ENCODE results near the gene PMS1.
"Not testable (repeated sequence)": the region's sequence is repeated elsewhere in the genome, so short reads cannot be mapped to it uniquely, and the experiment has no call there.

PMS1 gene

DNA sequence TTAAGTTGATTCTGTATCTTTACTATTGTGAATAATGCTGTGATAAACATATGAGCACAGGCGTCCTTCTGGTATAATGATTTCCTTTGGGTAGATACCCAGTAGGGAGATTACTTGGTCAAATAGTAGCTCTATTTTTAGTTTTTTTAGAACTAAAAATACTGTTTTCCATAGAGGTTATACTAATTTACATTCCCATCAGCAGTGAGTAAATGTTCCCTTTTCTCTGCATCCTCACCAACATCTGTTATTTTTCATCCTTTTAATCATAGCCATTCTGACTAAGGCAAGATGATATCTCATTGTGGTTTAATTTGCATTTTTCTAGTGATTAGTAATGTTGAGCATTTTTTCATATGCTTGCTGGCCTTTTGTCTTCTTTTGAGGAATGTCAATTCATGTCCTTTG lies 35.1 kb downstream of the PMS1 start:
- no peak for DNase-seq (ENCODE audit: insufficient read length)
- FAIRE-seq, result no peak
- TF ChIP-seq TAF1 (IDR thresholded peaks at IDR 0.05; ENCODE audit: borderline replicate concordance, low read depth, low read length), result no peak
- no peak for TF ChIP-seq POLR2AphosphoS5 (IDR thresholded peaks at IDR 0.05; ENCODE audit: low read depth, low read length)
- no peak for TF ChIP-seq POLR2A (IDR thresholded peaks at IDR 0.05; ENCODE audit: low read depth, low read length)

DNA sequence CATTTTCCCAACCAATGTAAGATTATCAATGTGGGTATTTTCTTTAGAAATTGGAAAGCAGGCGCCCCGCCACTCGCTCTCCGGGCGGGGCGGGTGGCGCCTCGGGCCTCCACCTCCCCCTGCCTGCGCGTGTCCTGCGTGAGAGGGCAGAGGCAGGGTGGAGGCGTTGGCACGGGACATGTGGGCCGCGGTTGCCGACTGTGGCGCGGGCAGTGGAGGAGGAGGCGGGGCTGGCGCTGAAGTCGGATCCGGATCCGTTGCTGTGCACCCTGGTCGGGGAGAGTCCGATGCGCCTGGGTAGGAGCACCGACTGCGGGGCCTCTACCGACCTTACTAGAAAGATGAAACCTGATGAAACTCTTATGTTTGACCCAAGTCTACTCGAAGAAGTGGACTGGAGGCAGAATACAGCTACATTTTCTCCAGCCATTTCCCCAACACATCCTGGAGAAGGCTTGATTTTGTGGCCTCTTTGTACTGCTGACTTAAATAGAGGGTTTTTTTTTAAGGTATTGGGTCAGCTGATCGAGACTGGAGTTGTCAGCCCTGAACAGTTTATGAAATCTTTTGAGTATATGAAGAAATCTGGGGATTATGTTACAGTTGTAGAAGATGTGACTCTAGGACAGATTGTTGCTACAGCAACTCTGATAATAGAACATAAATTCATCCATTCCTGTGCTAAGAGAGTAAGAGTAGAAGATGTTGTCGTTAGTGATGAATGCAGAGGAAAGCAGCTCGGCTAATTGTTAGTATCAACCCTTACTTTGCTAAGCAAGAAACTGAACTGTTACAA lies 37.9 kb downstream of the PMS1 start:
- no peak for TF ChIP-seq POLR2A (IDR thresholded peaks at IDR 0.05; ENCODE audit: low read depth, low read length)
- no peak for TF ChIP-seq POLR2AphosphoS5 (IDR thresholded peaks at IDR 0.05; ENCODE audit: low read depth, low read length)
- no peak for TF ChIP-seq TAF1 (IDR thresholded peaks at IDR 0.05; ENCODE audit: borderline replicate concordance, low read depth, low read length)
- FAIRE-seq, result no peak
- no peak for DNase-seq (ENCODE audit: insufficient read length)

DNA sequence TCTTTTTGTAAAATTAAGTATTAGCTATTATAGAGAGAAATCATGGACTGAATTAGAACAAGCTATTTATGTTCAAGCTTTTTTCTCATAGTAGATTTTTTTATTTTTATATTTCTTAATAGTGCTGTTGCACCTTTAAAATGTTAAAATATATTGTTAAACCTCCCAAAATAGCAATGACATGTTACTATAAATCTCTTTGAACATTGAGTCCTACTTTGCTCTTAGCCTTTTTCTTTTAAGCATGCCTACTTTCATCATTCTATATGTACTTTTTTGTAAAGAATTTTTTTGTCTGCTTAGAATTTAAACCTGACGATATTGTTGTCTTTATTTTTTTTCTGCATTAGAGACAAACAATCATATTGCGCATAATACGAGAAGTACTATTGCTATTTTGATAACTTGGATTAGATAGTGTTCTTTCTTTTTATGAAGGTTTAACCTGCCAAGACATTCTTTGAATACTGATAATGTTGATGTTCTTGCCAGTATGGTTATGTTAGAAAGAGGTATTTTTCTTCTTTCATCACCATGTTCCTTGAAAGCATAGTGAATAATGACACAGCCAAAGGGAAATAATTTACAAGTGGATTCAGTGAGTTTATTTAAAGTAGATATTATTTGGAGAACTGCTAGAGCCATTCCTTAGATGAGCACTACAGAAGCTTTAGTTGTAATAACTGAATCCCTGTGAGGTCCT lies 40.6 kb downstream of the PMS1 start:
- FAIRE-seq, result no peak
- no peak for DNase-seq (ENCODE audit: insufficient read length)
- TF ChIP-seq TAF1 (IDR thresholded peaks at IDR 0.05; ENCODE audit: borderline replicate concordance, low read depth, low read length) (no peak), POLR2AphosphoS5 (IDR thresholded peaks at IDR 0.05; ENCODE audit: low read depth, low read length) (no peak)

DNA sequence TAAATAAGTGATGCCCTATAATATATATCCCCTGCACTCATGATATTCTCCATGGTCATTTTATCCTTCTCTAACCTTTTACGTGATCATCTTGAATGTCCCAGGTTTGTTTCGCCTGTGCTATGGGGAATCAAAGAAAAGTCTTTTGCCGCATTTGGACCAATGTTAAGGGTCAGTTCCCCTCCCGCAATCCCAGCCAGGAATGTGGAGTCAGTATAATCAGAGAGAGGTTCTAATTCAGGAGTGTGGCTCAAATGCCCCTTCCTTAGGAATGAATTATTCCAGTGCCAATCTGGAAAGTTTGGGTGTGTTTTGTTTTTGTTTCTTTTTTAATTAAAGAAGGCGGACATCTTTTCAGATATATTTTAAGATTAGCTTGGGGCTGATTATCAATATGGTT lies 41.8 kb downstream of the PMS1 start:
- no peak for DNase-seq (ENCODE audit: insufficient read length)
- TF ChIP-seq POLR2A (IDR thresholded peaks at IDR 0.05; ENCODE audit: low read depth, low read length) (no peak), TAF1 (IDR thresholded peaks at IDR 0.05; ENCODE audit: borderline replicate concordance, low read depth, low read length) (no peak), POLR2AphosphoS5 (IDR thresholded peaks at IDR 0.05; ENCODE audit: low read depth, low read length) (no peak)
- no peak for FAIRE-seq

DNA sequence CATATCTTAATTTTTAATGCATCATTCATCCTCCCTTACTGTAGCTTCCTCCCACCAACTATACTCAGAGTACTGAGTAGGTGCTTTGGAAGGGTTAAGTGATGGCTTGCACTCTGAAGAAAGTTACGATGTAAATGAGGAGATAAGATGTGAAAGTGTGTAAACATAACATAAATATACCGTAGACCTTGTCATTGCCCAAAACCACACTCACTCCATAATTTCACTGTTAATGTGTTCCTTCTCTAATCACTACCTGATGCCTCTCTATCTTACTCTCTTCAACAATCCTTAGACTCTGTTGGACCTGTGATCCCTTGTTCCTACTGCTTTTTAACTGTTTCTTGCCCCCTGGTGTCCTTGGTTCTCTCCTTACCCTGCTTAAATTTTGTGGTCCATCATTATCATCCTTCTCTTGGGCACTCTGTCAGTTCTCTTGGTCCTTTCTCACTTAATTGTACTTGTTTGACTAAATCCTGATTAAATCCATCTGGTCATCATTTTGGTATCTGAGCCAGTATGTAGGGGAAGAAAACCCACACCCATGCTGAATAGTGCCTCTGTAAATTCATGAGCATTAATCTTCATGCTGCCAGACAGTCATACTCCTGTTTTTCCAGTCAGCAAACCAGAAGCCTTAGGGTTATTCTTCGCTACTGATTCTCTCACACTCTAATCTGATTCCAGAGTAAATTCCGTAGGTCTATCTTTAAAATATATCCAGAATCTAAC lies 45.0 kb downstream of the PMS1 start:
- FAIRE-seq, result no peak
- TF ChIP-seq TAF1 (IDR thresholded peaks at IDR 0.05; ENCODE audit: borderline replicate concordance, low read depth, low read length), result no peak
- TF ChIP-seq POLR2AphosphoS5 (IDR thresholded peaks at IDR 0.05; ENCODE audit: low read depth, low read length), result no peak
- TF ChIP-seq POLR2A (IDR thresholded peaks at IDR 0.05; ENCODE audit: low read depth, low read length), result no peak
- no peak for DNase-seq (ENCODE audit: insufficient read length)

DNA sequence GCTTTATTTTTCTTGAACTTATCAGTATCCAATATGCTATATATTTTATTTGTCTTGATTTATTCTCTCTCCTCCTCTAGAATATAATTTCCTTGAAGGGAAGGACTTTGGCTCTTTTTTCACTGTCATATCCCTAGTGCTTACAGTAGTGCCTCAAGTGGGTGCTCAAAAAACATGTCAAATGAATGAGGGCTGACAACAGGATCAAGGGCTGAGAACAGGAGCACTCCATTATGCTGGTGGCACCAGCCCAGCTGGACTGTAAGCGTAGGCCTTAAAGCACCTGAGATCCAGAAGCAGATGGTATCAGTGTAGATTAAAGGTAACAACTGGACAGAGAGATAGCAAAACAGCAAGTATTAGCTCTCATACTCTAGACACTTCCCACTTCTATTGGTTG lies 46.3 kb downstream of the PMS1 start:
- DNase-seq (ENCODE audit: insufficient read length), result no peak
- no peak for TF ChIP-seq TAF1 (IDR thresholded peaks at IDR 0.05; ENCODE audit: borderline replicate concordance, low read depth, low read length)
- no peak for TF ChIP-seq POLR2A (IDR thresholded peaks at IDR 0.05; ENCODE audit: low read depth, low read length)
- TF ChIP-seq POLR2AphosphoS5 (IDR thresholded peaks at IDR 0.05; ENCODE audit: low read depth, low read length), result no peak
- FAIRE-seq, result no peak

DNA sequence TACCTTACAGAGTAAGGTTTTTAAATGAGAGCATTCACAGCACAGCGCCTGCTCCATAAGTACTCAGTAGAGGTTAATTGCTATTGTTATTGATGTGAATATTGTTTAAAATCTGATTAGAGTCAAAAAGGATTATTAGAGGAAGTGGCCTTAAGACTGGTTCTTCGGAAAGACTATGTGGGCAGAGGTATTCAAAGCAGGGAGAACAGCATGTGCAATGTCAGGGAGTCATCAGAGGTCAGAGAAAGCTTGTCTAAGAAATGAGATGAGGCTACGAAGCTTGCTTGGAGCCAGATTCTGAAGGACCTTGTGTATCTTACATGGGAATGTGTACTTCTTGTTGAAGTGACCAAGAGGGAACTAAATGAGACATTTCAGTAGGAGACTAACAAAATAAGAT lies 49.8 kb downstream of the PMS1 start:
- TF ChIP-seq POLR2A (IDR thresholded peaks at IDR 0.05; ENCODE audit: low read depth, low read length) (no peak), POLR2AphosphoS5 (IDR thresholded peaks at IDR 0.05; ENCODE audit: low read depth, low read length) (no peak), TAF1 (IDR thresholded peaks at IDR 0.05; ENCODE audit: borderline replicate concordance, low read depth, low read length) (no peak)
- FAIRE-seq (peak; percentile 73), DNase-seq (ENCODE audit: insufficient read length) (no peak)

DNA sequence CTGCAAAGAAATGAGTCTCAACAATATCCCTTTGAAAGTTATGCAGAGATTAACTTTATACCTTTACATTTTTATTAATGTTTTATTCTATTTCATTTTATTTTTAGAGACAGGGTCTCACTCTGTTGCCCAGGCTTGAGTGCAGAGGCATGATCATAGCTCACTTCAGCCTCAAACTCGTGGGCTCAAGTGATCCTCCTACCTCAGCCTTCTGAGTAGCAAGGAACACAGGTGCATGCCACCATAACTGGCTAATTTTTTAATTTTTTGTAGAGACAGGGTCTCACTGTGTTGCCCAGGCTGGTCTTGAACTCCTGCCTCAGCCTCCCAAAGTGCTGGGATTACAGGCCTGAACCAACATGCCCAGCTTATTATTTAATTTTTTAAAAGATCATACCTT lies 50.4 kb downstream of the PMS1 start:
- DNase-seq (ENCODE audit: insufficient read length); FAIRE-seq: not testable (repeated sequence)

DNA sequence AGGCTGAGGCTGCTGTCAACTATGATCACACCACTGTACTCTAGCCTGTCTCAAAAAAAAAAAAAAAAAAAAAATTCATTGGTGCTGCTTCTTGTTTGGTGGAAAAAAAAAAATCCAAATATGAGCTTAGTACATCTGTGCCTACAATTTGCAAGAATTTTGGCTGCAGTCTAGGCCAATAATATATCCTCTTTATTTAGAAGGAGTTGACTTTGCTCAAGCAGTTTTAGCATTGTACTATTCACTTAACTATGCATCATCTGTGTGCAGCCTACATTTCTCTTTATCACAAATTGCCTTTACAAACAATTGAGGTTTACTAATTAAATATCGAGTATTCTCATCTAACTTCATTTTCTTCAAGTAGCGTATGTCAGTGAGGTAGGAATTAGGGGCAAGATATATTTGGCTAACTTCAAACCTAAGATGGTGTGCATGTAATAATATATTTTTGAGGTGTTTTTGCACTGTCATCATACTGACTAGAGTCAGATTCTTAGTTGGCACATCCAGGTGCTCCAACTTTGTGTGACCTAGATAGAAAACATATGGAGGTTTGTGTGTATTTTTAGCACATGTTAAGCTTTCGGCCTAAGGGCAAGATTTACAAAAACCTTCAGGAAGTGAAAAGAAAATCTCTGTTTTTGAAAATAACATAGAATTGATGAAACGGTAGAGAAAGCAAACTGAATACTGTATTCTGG lies 51.8 kb downstream of the PMS1 start:
- FAIRE-seq (no peak), DNase-seq (ENCODE audit: insufficient read length) (no peak)
- TF ChIP-seq POLR2AphosphoS5 (IDR thresholded peaks at IDR 0.05; ENCODE audit: low read depth, low read length) (no peak), POLR2A (IDR thresholded peaks at IDR 0.05; ENCODE audit: low read depth, low read length) (no peak), TAF1 (IDR thresholded peaks at IDR 0.05; ENCODE audit: borderline replicate concordance, low read depth, low read length) (no peak)

DNA sequence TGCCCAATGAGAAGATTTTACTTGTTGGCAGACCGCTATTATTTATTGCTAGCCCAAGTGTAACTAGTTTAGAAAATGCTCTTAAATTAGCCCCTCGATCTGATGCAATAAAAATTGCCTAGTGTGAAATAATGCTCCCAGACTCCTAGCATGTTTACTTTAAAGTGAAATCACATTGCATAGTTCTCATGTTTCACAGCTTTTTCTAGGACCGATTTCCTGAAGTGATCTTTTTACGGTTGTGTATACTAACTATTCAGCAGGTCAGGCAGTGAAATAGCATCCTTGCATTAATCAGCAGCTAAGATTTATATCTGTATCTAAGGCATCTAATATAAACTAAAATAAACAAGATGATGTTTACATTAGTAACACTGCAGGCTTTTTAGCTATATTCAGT lies 52.4 kb downstream of the PMS1 start:
- FAIRE-seq, result no peak
- TF ChIP-seq POLR2A (IDR thresholded peaks at IDR 0.05; ENCODE audit: low read depth, low read length), result no peak
- no peak for TF ChIP-seq TAF1 (IDR thresholded peaks at IDR 0.05; ENCODE audit: borderline replicate concordance, low read depth, low read length)
- no peak for TF ChIP-seq POLR2AphosphoS5 (IDR thresholded peaks at IDR 0.05; ENCODE audit: low read depth, low read length)
- DNase-seq (ENCODE audit: insufficient read length), result no peak

DNA sequence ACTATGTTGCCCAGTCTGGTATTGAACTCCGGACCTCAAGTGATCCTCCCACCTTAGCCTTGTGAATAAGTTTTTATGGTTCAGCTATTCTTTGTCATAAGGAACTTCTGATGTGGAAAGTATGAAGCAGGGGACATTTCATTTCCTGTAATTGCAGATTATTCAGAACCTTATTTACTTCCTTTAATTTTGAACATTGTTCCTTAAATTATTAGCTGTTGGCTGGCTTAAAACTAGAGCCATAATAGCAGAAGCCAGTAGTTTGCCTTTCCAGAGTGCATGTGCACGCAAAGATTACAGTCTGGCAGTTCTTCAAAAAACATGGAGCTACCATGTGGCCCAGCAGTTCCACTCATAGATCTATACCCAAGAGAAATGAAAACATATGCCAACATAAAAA lies 53.1 kb downstream of the PMS1 start:
- DNase-seq (ENCODE audit: insufficient read length) (no peak), FAIRE-seq (no peak)
- TF ChIP-seq POLR2A (IDR thresholded peaks at IDR 0.05; ENCODE audit: low read depth, low read length), result no peak
- no peak for TF ChIP-seq TAF1 (IDR thresholded peaks at IDR 0.05; ENCODE audit: borderline replicate concordance, low read depth, low read length)
- TF ChIP-seq POLR2AphosphoS5 (IDR thresholded peaks at IDR 0.05; ENCODE audit: low read depth, low read length), result no peak
